ENCODE results near the gene OR9A4.
"Not testable (repeated sequence)": the region's sequence is repeated elsewhere in the genome, so short reads cannot be mapped to it uniquely, and the experiment has no call there.

Gene OR9A4

DNA sequence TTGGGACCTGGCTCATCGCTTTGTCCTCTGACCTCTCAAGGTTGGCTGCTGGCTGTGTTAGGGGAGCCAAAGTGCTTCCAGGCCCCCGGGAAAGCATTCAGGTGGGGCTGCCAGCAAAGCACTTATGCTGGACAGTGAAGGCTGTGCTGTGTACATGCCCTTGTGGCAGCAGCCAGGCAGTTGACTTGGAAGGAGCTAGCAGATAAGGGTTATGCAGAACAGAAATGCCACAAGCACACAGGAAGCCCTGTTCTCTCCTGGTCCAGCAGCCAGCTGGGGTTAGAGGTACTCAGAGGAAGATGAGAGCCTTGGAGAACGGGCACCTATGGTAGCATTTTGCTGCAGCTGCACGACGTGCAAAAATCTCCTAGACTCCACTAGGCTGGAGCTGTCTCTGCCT lies 35.2 kb upstream of the OR9A4 start:
- TF ChIP-seq SUZ12 (IDR thresholded peaks at IDR 0.05; ENCODE audit: extremely low read depth, insufficient read depth, insufficient read length) (no peak), ZNF274 (IDR thresholded peaks at IDR 0.05; ENCODE audit: low read depth, low read length) (no peak), YY1 (IDR thresholded peaks at IDR 0.05; ENCODE audit: insufficient read depth, insufficient read length) (no peak)
- H3K27me3 ChIP-seq (ENCODE audit: insufficient read depth, insufficient read length), result no peaks in the 10 kb centered on the region
- H3K4me3 ChIP-seq (ENCODE audit: insufficient read length, low read depth), result no peak overlapping the region
- H3K36me3 ChIP-seq (ENCODE audit: insufficient read depth, insufficient read length, low read length), result no peaks in the 10 kb centered on the region
- H3K9me3 ChIP-seq (ENCODE audit: insufficient read depth, low read length), result no peaks in the 10 kb centered on the region; the same call in 1 of the 2 replicates
- no peak overlapping the region for H3K9ac ChIP-seq (ENCODE audit: insufficient read length, low read depth)
- DNase-seq (ENCODE audit: low read depth, low spot score), result no peak
- H3K4me1 ChIP-seq (ENCODE audit: insufficient read depth, insufficient read length), result no peaks in the 10 kb centered on the region

DNA sequence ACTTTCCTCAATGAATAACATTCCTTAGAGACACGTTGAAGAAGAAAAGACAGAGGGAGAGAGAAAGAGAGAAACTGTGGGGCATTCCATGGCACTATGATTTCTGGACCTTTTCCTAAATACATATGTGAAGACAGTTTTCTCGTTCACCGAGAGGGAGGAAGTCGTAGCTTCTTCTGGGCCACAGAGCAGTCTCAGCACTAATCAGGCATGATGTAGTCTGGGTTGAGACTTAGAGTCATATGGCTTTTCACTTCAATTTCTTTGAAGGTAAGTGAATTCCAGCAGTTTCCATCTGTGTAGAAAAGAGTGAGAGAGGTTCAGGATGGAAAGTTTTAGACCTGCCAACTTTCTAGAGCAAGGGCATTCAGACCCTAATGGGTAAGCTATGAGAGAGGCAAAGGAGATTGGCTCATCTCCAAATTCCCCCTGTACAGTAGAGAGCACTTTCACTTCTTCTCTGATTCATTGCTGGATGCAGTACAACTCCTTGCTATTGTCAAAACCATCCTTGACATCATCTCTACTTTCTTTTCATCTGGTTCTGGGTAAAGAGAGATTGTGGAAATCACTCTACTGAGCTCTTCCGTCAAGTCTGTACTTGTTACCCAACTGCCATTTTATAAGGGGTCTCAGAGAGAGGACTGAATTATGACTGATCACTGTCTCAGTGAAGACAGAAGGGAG lies 31.5 kb upstream of the OR9A4 start:
- Histone ChIP-seq H3K4me1 (ENCODE audit: insufficient read depth, insufficient read length) (no peaks in the 10 kb centered on the region), H3K9me3 (ENCODE audit: insufficient read depth, low read length) (no peaks in the 10 kb centered on the region; the same call in 1 of the 2 replicates), H3K4me3 (ENCODE audit: insufficient read length, low read depth) (no peak overlapping the region), H3K9ac (ENCODE audit: insufficient read length, low read depth) (no peak overlapping the region), H3K27me3 (ENCODE audit: insufficient read depth, insufficient read length) (no peaks in the 10 kb centered on the region), H3K36me3 (ENCODE audit: insufficient read depth, insufficient read length, low read length) (no peaks in the 10 kb centered on the region)
- no peak for TF ChIP-seq SUZ12 (IDR thresholded peaks at IDR 0.05; ENCODE audit: extremely low read depth, insufficient read depth, insufficient read length)
- TF ChIP-seq YY1 (IDR thresholded peaks at IDR 0.05; ENCODE audit: insufficient read depth, insufficient read length), result no peak
- no peak for TF ChIP-seq ZNF274 (IDR thresholded peaks at IDR 0.05; ENCODE audit: low read depth, low read length)
- no peak for DNase-seq (ENCODE audit: low read depth, low spot score)

DNA sequence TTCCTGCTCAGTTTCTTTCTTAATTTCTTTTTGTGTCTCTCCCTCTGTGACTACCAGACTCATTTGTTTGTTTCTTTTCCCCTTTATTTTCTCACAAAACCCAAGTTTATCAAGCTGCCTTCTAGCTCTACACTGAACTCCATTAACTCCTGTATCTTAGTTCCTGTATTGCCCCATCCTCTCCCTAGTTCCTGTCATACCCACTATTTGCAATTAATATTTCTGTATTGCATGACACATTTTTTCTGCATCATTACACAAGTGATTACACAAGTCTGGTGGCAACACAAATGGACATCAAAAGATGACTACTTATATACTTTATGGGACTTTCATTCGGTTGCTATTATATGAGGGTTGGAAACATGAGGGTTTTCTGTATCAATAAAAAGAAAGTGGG lies 26.9 kb upstream of the OR9A4 start:
- Histone ChIP-seq H3K9me3 (ENCODE audit: insufficient read depth, low read length) (no peaks in the 10 kb centered on the region), H3K4me3 (ENCODE audit: insufficient read length, low read depth) (no peak overlapping the region), H3K27me3 (ENCODE audit: insufficient read depth, insufficient read length) (no peaks in the 10 kb centered on the region), H3K36me3 (ENCODE audit: insufficient read depth, insufficient read length, low read length) (no peaks in the 10 kb centered on the region), H3K9ac (ENCODE audit: insufficient read length, low read depth) (no peak overlapping the region), H3K4me1 (ENCODE audit: insufficient read depth, insufficient read length) (no peaks in the 10 kb centered on the region)
- DNase-seq (ENCODE audit: low read depth, low spot score), result no peak
- TF ChIP-seq SUZ12 (IDR thresholded peaks at IDR 0.05; ENCODE audit: extremely low read depth, insufficient read depth, insufficient read length) (no peak), ZNF274 (IDR thresholded peaks at IDR 0.05; ENCODE audit: low read depth, low read length) (no peak), YY1 (IDR thresholded peaks at IDR 0.05; ENCODE audit: insufficient read depth, insufficient read length) (no peak)

DNA sequence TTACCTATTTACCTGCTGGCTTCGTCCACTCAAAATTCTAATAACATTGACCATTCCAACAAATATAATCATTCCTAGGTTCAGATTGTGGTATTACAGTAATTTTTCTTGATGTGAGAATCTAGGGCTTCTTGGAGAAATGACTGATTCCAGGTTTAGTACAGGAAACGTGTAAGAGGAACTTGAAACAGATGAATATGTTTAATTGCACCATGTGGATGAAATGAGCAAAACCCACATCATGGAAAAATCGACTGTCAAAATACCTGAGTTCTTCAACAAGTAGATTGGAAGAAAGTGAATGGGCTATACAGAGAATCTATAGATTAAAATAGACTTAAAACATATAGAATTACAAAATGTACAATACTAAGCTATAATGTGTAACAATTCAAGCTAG lies 24.9 kb upstream of the OR9A4 start:
- Histone ChIP-seq H3K27me3 (ENCODE audit: insufficient read depth, insufficient read length) (no peaks in the 10 kb centered on the region), H3K36me3 (ENCODE audit: insufficient read depth, insufficient read length, low read length) (no peaks in the 10 kb centered on the region), H3K9ac (ENCODE audit: insufficient read length, low read depth) (no peak overlapping the region), H3K9me3 (ENCODE audit: insufficient read depth, low read length) (no peaks in the 10 kb centered on the region), H3K4me3 (ENCODE audit: insufficient read length, low read depth) (no peak overlapping the region), H3K4me1 (ENCODE audit: insufficient read depth, insufficient read length) (no peaks in the 10 kb centered on the region)
- TF ChIP-seq ZNF274 (IDR thresholded peaks at IDR 0.05; ENCODE audit: low read depth, low read length), result no peak
- no peak for TF ChIP-seq YY1 (IDR thresholded peaks at IDR 0.05; ENCODE audit: insufficient read depth, insufficient read length)
- TF ChIP-seq SUZ12 (IDR thresholded peaks at IDR 0.05; ENCODE audit: extremely low read depth, insufficient read depth, insufficient read length), result no peak
- DNase-seq (ENCODE audit: low read depth, low spot score), result no peak

DNA sequence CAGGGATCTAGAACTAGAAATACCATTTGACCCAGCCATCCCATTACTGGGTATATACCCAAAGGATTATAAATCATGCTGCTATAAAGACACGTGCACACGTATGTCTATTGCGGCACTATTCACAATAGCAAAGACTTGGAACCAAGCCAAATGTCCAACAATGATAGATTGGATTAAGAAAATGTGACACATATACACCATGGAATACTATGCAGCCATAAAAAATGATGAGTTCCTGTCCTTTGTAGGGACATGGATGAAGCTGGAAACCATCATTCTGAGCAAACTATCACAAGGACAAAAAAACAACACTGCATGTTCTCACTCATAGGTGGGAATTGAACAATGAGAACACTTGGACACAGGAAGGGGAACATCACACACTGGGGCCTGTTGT lies 16.8 kb upstream of the OR9A4 start:
- not testable (repeated sequence) for H3K4me3 ChIP-seq (ENCODE audit: insufficient read length, low read depth); H3K9ac ChIP-seq (ENCODE audit: insufficient read length, low read depth); DNase-seq (ENCODE audit: low read depth, low spot score); H3K36me3 ChIP-seq (ENCODE audit: insufficient read depth, insufficient read length, low read length); H3K27me3 ChIP-seq (ENCODE audit: insufficient read depth, insufficient read length); H3K9me3 ChIP-seq (ENCODE audit: insufficient read depth, low read length); H3K4me1 ChIP-seq (ENCODE audit: insufficient read depth, insufficient read length)

DNA sequence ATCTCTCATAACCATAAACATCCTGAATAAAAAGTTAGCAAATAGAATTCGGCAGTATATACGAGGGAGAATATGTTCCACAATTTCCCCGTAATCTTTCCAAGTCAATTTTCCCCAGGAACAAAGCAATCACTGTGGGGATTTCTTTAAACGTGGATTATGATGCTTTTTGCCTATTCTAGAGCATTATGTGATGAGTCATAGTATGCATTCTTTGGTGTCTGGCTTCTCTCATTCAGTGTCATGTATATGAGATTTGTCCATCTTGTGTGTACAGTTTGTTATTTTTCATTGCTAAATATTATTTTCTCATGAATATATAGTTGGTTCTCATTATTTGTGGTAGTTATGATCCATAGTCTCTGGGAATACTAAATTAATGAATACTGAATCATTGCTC lies 9.9 kb upstream of the OR9A4 start:
- H3K9ac ChIP-seq (ENCODE audit: insufficient read length, low read depth), result no peak overlapping the region
- H3K9me3 ChIP-seq (ENCODE audit: insufficient read depth, low read length), result no peaks in the 10 kb centered on the region
- H3K27me3 ChIP-seq (ENCODE audit: insufficient read depth, insufficient read length), result no peaks in the 10 kb centered on the region
- DNase-seq (ENCODE audit: low read depth, low spot score), result no peak
- H3K4me1 ChIP-seq (ENCODE audit: insufficient read depth, insufficient read length), result no peaks in the 10 kb centered on the region
- TF ChIP-seq YY1 (IDR thresholded peaks at IDR 0.05; ENCODE audit: insufficient read depth, insufficient read length), result no peak
- TF ChIP-seq ZNF274 (IDR thresholded peaks at IDR 0.05; ENCODE audit: low read depth, low read length), result no peak
- TF ChIP-seq SUZ12 (IDR thresholded peaks at IDR 0.05; ENCODE audit: extremely low read depth, insufficient read depth, insufficient read length), result no peak
- no peak overlapping the region for H3K4me3 ChIP-seq (ENCODE audit: insufficient read length, low read depth)
- no peaks in the 10 kb centered on the region for H3K36me3 ChIP-seq (ENCODE audit: insufficient read depth, insufficient read length, low read length)

DNA sequence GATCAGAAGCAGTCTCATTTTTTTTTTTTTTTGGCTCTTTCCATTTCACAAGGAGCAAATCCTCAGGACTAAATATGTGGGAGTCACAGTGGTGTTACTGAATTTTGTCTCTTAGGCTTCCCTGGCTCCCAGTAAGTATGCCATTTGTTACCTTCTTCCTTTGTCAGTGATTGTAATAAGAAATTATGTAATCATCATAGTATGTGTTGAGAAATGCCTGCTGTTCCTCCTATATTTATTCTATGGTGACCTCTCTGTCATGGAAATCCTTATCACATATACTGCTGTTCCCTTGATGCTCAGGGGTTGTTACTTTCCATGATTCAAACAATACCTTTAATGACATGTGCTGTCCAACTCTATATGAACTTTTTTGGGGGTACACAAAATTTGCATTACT lies 4.8 kb upstream of the OR9A4 start:
- Histone ChIP-seq H3K4me1 (ENCODE audit: insufficient read depth, insufficient read length) (no peaks in the 10 kb centered on the region), H3K36me3 (ENCODE audit: insufficient read depth, insufficient read length, low read length) (no peaks in the 10 kb centered on the region), H3K27me3 (ENCODE audit: insufficient read depth, insufficient read length) (no peaks in the 10 kb centered on the region), H3K4me3 (ENCODE audit: insufficient read length, low read depth) (no peak overlapping the region), H3K9me3 (ENCODE audit: insufficient read depth, low read length) (no peaks in the 10 kb centered on the region), H3K9ac (ENCODE audit: insufficient read length, low read depth) (no peak overlapping the region)
- DNase-seq (ENCODE audit: low read depth, low spot score), result no peak
- TF ChIP-seq ZNF274 (IDR thresholded peaks at IDR 0.05; ENCODE audit: low read depth, low read length), result no peak
- no peak for TF ChIP-seq SUZ12 (IDR thresholded peaks at IDR 0.05; ENCODE audit: extremely low read depth, insufficient read depth, insufficient read length)
- TF ChIP-seq YY1 (IDR thresholded peaks at IDR 0.05; ENCODE audit: insufficient read depth, insufficient read length), result no peak
